Measurements from ENCODE around the gene SETBP1. TPM values are rescaled to one million over a fixed set of nuclear protein-coding genes. Genes with fewer than 3 reads are reported as not detected.

Gene SETBP1
- total RNA-seq, 1 experiment from 2014 or later, result 0.23 TPM

DNA sequence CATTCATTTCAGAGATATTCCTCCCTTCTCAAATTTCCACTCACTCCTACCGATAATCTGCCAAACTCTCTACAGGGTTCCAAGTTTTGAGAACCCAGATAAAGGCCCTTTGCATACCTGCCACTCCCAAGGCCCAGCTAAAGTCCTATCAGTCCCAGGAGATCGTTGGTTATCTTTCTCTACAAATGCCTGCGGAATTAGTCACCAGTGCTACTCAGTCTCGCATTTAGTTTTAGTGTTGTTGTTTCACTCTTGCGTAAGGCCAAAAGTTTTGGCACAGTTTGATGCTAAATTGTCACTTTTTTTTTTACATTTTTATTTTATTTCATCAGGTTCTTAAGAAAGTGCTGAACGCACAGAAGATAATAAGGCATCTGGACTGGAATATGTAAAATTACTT lies 29.2 kb upstream of the SETBP1 start:
- DNase-seq (ENCODE audit: low read depth, low spot score) (no peak), ATAC-seq (no peak)
- POLR2A ChIA-PET, result no interaction called here
- in situ Hi-C loops (cut with HindIII; ENCODE audit: low pct_unique_long_range_greater_than_20kb, low sequenced_read_pairs), result no loop called here
- no peak for TF ChIP-seq POLR2AphosphoS5 (IDR thresholded peaks at IDR 0.05; ENCODE audit: low read depth, low read length)
- intact Hi-C loops (cut with micrococcal nuclease; ENCODE audit: unreplicated experiment), result no loop called here
- H3K27ac ChIP-seq (ENCODE audit: low read length), result no peak overlapping the region
- H3K9me3 ChIP-seq (ENCODE audit: control insufficient read depth, insufficient read depth, low read depth, low read length), result no peaks in the 10 kb centered on the region
- CTCF ChIA-PET, result no interaction called here
- H3K36me3 ChIP-seq (ENCODE audit: control insufficient read depth, insufficient read depth, low read length), result no peaks in the 10 kb centered on the region
- no peak overlapping the region for H3K4me3 ChIP-seq (ENCODE audit: low read depth in 2 of 2, low read length in 2 of 2)
- no peaks in the 10 kb centered on the region for H3K4me1 ChIP-seq (ENCODE audit: control insufficient read depth, insufficient read depth, low read length)
- no TSS peak for BruUV-seq (replicated peaks)
- H3K27me3 ChIP-seq (ENCODE audit: control insufficient read depth, insufficient read depth, low read length), result no peaks in the 10 kb centered on the region

GRCh38 chr18:44651918-44652572 lies 28.6 kb upstream of the SETBP1 start:
- H3K4me3 ChIP-seq (ENCODE audit: low read depth in 2 of 2, low read length in 2 of 2), result no peak overlapping the region
- H3K27ac ChIP-seq (ENCODE audit: low read length), result no peak overlapping the region
- intact Hi-C loops (cut with micrococcal nuclease; ENCODE audit: unreplicated experiment) (no loop called here), in situ Hi-C loops (cut with HindIII; ENCODE audit: low pct_unique_long_range_greater_than_20kb, low sequenced_read_pairs) (no loop called here)
- ChIA-PET CTCF (no interaction called here), POLR2A (no interaction called here)
- H3K36me3 ChIP-seq (ENCODE audit: control insufficient read depth, insufficient read depth, low read length), result no peaks in the 10 kb centered on the region
- DNase-seq (ENCODE audit: low read depth, low spot score), result no peak
- no peak for ATAC-seq
- BruUV-seq (replicated peaks), result no TSS peak
- no peaks in the 10 kb centered on the region for H3K4me1 ChIP-seq (ENCODE audit: control insufficient read depth, insufficient read depth, low read length)
- no peaks in the 10 kb centered on the region for H3K9me3 ChIP-seq (ENCODE audit: control insufficient read depth, insufficient read depth, low read depth, low read length)
- TF ChIP-seq POLR2AphosphoS5 (IDR thresholded peaks at IDR 0.05; ENCODE audit: low read depth, low read length) (no peak), TCF7L2 (IDR thresholded peaks at IDR 0.05; ENCODE audit: low read depth, low read length) (no peak), REST (IDR thresholded peaks at IDR 0.05; ENCODE audit: insufficient read depth in 1 of 2, low read depth in 2 of 2, low read length in 1 of 2) (no peak), SIN3A (IDR thresholded peaks at IDR 0.05; ENCODE audit: borderline replicate concordance, insufficient read depth, low read depth, low read length) (no peak), CTCF (IDR thresholded peaks at IDR 0.05) (no peak)
- H3K27me3 ChIP-seq (ENCODE audit: control insufficient read depth, insufficient read depth, low read length), result no peaks in the 10 kb centered on the region

- DNase-seq (ENCODE audit: low read depth, low spot score) (no peak), ATAC-seq (no peak)
- no TSS peak for BruUV-seq (replicated peaks)
- POLR2A ChIA-PET, result no interaction called here
- TF ChIP-seq REST (IDR thresholded peaks at IDR 0.05; ENCODE audit: insufficient read depth in 1 of 2, low read depth in 2 of 2, low read length in 1 of 2), result no peak
- TF ChIP-seq SIN3A (IDR thresholded peaks at IDR 0.05; ENCODE audit: borderline replicate concordance, insufficient read depth, low read depth, low read length), result no peak
- no peak for TF ChIP-seq CTCF (IDR thresholded peaks at IDR 0.05)
- no peak for TF ChIP-seq POLR2AphosphoS5 (IDR thresholded peaks at IDR 0.05; ENCODE audit: low read depth, low read length)
- TF ChIP-seq TCF7L2 (IDR thresholded peaks at IDR 0.05; ENCODE audit: low read depth, low read length), result no peak
- intact Hi-C loops (cut with micrococcal nuclease; ENCODE audit: unreplicated experiment), result no loop called here
- Histone ChIP-seq H3K4me3 (ENCODE audit: low read depth in 2 of 2, low read length in 2 of 2) (no peak overlapping the region), H3K36me3 (ENCODE audit: control insufficient read depth, insufficient read depth, low read length) (no peaks in the 10 kb centered on the region), H3K27ac (ENCODE audit: low read length) (no peak overlapping the region), H3K9me3 (ENCODE audit: control insufficient read depth, insufficient read depth, low read depth, low read length) (no peaks in the 10 kb centered on the region), H3K27me3 (ENCODE audit: control insufficient read depth, insufficient read depth, low read length) (no peaks in the 10 kb centered on the region), H3K4me1 (ENCODE audit: control insufficient read depth, insufficient read depth, low read length) (no peaks in the 10 kb centered on the region)
- in situ Hi-C loops (cut with HindIII; ENCODE audit: low pct_unique_long_range_greater_than_20kb, low sequenced_read_pairs), result no loop called here
- CTCF ChIA-PET, result no interaction called here
Observed at GRCh38 chr18:44652722-44653121, 28.0 kb upstream of the SETBP1 start.
